HEK293 (cell line): ENCODE results near the gene CDC42.

ENCODE experiments used
- PRDM1 ChIP-seq: fragments of 450-650 bp; formaldehyde crosslinking; IDR thresholded peaks from 2 replicates; pipeline ENCODE4; 2016; ENCODE audit warnings: missing biosample characterization, missing genetic modification characterization
- ZBTB21 ChIP-seq: fragments of 450-650 bp; formaldehyde crosslinking; IDR thresholded peaks from 2 replicates; pipeline ENCODE4 v1.5.1; 2017; ENCODE audit warnings: missing biosample characterization, missing genetic modification characterization
- ZBTB8A ChIP-seq: fragments of 450-650 bp; formaldehyde crosslinking; IDR thresholded peaks from 2 replicates; pipeline ENCODE4 v1.5.1; 2016; ENCODE audit warnings: missing biosample characterization, missing genetic modification characterization
- ZEB2 ChIP-seq: fragments of 450-650 bp; formaldehyde crosslinking; IDR thresholded peaks from 2 replicates; pipeline ENCODE4 v1.5.1; 2016; ENCODE audit warnings: missing biosample characterization, missing genetic modification characterization
- ZFP69B ChIP-seq: fragments of 450-650 bp; formaldehyde crosslinking; IDR thresholded peaks from 2 replicates; pipeline ENCODE4 v1.5.1; 2016; ENCODE audit warnings: missing biosample characterization, missing genetic modification characterization
- ZNF416 ChIP-seq: fragments of 450-650 bp; formaldehyde crosslinking; IDR thresholded peaks from 2 replicates; pipeline ENCODE4 v1.5.1; 2016; ENCODE audit warnings: missing biosample characterization, missing genetic modification characterization
- ZNF521 ChIP-seq: fragments of 450-650 bp; formaldehyde crosslinking; IDR thresholded peaks from 2 replicates; pipeline ENCODE4 v1.5.1; 2017; ENCODE audit warnings: missing biosample characterization, mild to moderate bottlenecking, missing genetic modification characterization
- ZNF530 ChIP-seq: fragments of 450-650 bp; formaldehyde crosslinking; IDR thresholded peaks from 2 replicates; pipeline ENCODE4 v1.5.1; 2016; ENCODE audit warnings: low read depth, missing biosample characterization, missing genetic modification characterization
- ZNF560 ChIP-seq: fragments of 450-650 bp; formaldehyde crosslinking; IDR thresholded peaks from 2 replicates; pipeline ENCODE4 v1.5.1; 2017; ENCODE audit warnings: missing biosample characterization, missing genetic modification characterization, borderline replicate concordance
- ZNF776 ChIP-seq: fragments of 450-650 bp; formaldehyde crosslinking; IDR thresholded peaks from 2 replicates; pipeline ENCODE4 v1.5.0; 2017; ENCODE audit warnings: missing biosample characterization, missing genetic modification characterization, borderline replicate concordance
- TF ChIP-seq, protein P1 (sequence below): fragments of 450-650 bp; formaldehyde crosslinking; IDR thresholded peaks from 2 replicates; pipeline ENCODE4 v1.5.1; 2016; ENCODE audit warnings: missing biosample characterization, missing genetic modification characterization
- TF ChIP-seq, protein P2 (sequence below): IDR thresholded peaks from 2 replicates; pipeline ENCODE4 v1.6.1; 2011; ENCODE audit warnings: mild to moderate bottlenecking, low read depth, low read length, borderline replicate concordance
- TF ChIP-seq, protein P3 (sequence below): fragments of 450-650 bp; IDR thresholded peaks from 2 replicates; pipeline ENCODE4 v1.5.1; 2018; ENCODE audit warnings: missing biosample characterization, mild to moderate bottlenecking, missing genetic modification characterization

DNA sequence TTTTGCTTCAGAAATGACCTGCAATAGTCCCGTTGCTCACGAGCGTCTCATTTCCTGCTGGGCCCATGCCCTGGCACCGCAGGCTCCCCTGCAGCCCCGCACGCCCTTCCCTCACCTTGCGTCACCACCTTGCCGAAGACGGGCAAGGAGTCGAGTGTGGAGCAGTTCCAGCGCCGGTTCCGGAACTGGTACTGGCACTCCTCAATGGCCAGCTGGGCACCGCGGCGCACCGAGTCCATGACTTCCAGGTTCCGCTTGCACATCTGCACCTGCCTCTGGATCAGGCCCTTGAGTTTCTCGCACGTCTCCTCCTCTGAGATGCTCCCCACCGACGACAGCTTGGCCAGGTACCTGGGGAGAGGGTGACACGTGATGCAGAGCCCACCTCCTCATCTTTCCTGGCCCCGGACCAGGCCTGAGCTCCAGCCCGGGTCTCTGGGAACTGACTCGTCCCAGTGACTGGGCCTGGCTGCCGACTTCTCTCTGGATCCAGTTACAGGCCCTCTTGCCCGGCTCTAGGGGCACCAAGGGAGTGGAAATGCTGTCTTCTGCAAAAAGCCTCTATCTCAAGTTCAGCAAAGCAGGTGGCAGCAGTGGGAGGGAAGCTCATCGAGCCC is 77.1 kb downstream of the CDC42 start:
- TF ChIP-seq, protein P1, sequence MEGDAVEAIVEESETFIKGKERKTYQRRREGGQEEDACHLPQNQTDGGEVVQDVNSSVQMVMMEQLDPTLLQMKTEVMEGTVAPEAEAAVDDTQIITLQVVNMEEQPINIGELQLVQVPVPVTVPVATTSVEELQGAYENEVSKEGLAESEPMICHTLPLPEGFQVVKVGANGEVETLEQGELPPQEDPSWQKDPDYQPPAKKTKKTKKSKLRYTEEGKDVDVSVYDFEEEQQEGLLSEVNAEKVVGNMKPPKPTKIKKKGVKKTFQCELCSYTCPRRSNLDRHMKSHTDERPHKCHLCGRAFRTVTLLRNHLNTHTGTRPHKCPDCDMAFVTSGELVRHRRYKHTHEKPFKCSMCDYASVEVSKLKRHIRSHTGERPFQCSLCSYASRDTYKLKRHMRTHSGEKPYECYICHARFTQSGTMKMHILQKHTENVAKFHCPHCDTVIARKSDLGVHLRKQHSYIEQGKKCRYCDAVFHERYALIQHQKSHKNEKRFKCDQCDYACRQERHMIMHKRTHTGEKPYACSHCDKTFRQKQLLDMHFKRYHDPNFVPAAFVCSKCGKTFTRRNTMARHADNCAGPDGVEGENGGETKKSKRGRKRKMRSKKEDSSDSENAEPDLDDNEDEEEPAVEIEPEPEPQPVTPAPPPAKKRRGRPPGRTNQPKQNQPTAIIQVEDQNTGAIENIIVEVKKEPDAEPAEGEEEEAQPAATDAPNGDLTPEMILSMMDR (tag by site-specific recombination) = no peak
- TF ChIP-seq, protein P2, sequence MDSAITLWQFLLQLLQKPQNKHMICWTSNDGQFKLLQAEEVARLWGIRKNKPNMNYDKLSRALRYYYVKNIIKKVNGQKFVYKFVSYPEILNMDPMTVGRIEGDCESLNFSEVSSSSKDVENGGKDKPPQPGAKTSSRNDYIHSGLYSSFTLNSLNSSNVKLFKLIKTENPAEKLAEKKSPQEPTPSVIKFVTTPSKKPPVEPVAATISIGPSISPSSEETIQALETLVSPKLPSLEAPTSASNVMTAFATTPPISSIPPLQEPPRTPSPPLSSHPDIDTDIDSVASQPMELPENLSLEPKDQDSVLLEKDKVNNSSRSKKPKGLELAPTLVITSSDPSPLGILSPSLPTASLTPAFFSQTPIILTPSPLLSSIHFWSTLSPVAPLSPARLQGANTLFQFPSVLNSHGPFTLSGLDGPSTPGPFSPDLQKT = no peak
- TF ChIP-seq PRDM1 (tag by site-specific recombination) = no peak
- TF ChIP-seq ZNF560 (tag by site-specific recombination) = no peak
- TF ChIP-seq ZNF530 = no peak
- no peak for TF ChIP-seq ZNF416 (tag by site-specific recombination)
- TF ChIP-seq ZFP69B (tag by site-specific recombination) = no peak
- TF ChIP-seq, protein P3, sequence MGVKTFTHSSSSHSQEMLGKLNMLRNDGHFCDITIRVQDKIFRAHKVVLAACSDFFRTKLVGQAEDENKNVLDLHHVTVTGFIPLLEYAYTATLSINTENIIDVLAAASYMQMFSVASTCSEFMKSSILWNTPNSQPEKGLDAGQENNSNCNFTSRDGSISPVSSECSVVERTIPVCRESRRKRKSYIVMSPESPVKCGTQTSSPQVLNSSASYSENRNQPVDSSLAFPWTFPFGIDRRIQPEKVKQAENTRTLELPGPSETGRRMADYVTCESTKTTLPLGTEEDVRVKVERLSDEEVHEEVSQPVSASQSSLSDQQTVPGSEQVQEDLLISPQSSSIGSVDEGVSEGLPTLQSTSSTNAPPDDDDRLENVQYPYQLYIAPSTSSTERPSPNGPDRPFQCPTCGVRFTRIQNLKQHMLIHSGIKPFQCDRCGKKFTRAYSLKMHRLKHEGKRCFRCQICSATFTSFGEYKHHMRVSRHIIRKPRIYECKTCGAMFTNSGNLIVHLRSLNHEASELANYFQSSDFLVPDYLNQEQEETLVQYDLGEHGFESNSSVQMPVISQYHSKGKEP = no peak
- no peak for TF ChIP-seq ZEB2
- TF ChIP-seq ZBTB8A (tag by site-specific recombination) = no peak
- no peak for TF ChIP-seq ZNF521 (tag by site-specific recombination)
- TF ChIP-seq ZBTB21 (tag by site-specific recombination) = no peak
- no peak for TF ChIP-seq ZNF776 (tag by site-specific recombination)
